ENCODE results near the gene IKZF4. TPM values are rescaled to one million over a fixed set of nuclear protein-coding genes. Genes with fewer than 3 reads are reported as not detected.

IKZF4 gene
- total RNA-seq, 1 experiment from 2014 or later = 13.9 TPM

GRCh38 chr12:56084958-56085543, 64.2 kb downstream of the IKZF4 start:
- peaks cover 7% of the 10 kb centered on the region; the same call in 1 of the 2 replicates for H3K79me2 ChIP-seq (ENCODE audit: insufficient read depth, low read length)
- peak; percentile 76 for DNase-seq
- H2BK5ac ChIP-seq (ENCODE audit: insufficient read length, low read length) = no peak overlapping the region
- H3T11ph ChIP-seq (ENCODE audit: low read length) = no peak overlapping the region
- no peak overlapping the region for H2BK20ac ChIP-seq (ENCODE audit: low read depth, low read length, poor library complexity, severe bottlenecking)
- Mint-ChIP-seq H3K27ac (peak overlapping the region in 1 of 3 experiments; percentile 42; a peak in 2 of 7 replicates), H3K36me3 (ENCODE audit: insufficient read depth in 1 of 3, low read depth in 3 of 3) (peaks cover 30 to 63% (median 60%) of the 10 kb centered on the region in 3 experiments), H3K9me3 (no peaks in the 10 kb centered on the region), H3K27me3 (ENCODE audit: low read depth) (no peaks in the 10 kb centered on the region), H3K4me1 (peaks cover 14 to 18% of the 10 kb centered on the region in 2 experiments), H3K4me3 (peak overlapping the region in 1 of 2 experiments; percentile 40; a peak in 1 of 5 replicates)
- H4K5ac ChIP-seq (ENCODE audit: insufficient read length, low read depth, low read length) = no peak overlapping the region
- WGBS (ENCODE audit: extremely low coverage, insufficient read length, low lambda C conversion rate) = no CpG with 5 or more reads among the region's 15 CpGs
- H3K79me1 ChIP-seq (ENCODE audit: insufficient read depth, low read depth, low read length, poor library complexity, severe bottlenecking) = no peaks in the 10 kb centered on the region
- H3K14ac ChIP-seq (ENCODE audit: insufficient read depth, low read length) = no peak overlapping the region
- H3K18ac ChIP-seq (ENCODE audit: insufficient read length, low read depth, low read length) = no peak overlapping the region
- no peaks in the 10 kb centered on the region for H3K9me3 ChIP-seq (ENCODE audit: control insufficient read depth, low read depth, low read length)
- H3K27me3 ChIP-seq (ENCODE audit: insufficient read depth, low read length) = no peaks in the 10 kb centered on the region; the same call in 1 of the 2 replicates
- H4K91ac ChIP-seq (ENCODE audit: insufficient read length, low read depth, low read length) = no peak overlapping the region
- no peak overlapping the region for H2BK15ac ChIP-seq (ENCODE audit: low read depth, low read length)
- H2BK12ac ChIP-seq (ENCODE audit: insufficient read length, low read depth, low read length) = no peak overlapping the region
- H3K27ac ChIP-seq (ENCODE audit: insufficient read length, low read depth, low read length) = no peak overlapping the region
- no peak overlapping the region for H2AK5ac ChIP-seq (ENCODE audit: insufficient read length, low read length)
- H3K56ac ChIP-seq (ENCODE audit: insufficient read length, low read depth, low read length) = no peak overlapping the region
- peaks cover 8% of the 10 kb centered on the region for H3K23me2 ChIP-seq (ENCODE audit: insufficient read length, low read depth, low read length, poor library complexity, severe bottlenecking)
- H4K8ac ChIP-seq (replicated peaks; ENCODE audit: insufficient read length, low read depth, low read length) = no peak overlapping the region
- TF ChIP-seq, protein P1, sequence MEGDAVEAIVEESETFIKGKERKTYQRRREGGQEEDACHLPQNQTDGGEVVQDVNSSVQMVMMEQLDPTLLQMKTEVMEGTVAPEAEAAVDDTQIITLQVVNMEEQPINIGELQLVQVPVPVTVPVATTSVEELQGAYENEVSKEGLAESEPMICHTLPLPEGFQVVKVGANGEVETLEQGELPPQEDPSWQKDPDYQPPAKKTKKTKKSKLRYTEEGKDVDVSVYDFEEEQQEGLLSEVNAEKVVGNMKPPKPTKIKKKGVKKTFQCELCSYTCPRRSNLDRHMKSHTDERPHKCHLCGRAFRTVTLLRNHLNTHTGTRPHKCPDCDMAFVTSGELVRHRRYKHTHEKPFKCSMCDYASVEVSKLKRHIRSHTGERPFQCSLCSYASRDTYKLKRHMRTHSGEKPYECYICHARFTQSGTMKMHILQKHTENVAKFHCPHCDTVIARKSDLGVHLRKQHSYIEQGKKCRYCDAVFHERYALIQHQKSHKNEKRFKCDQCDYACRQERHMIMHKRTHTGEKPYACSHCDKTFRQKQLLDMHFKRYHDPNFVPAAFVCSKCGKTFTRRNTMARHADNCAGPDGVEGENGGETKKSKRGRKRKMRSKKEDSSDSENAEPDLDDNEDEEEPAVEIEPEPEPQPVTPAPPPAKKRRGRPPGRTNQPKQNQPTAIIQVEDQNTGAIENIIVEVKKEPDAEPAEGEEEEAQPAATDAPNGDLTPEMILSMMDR (conservative IDR thresholded peaks at IDR 0.05) = peak; percentile 79
- H2BK120ac ChIP-seq (ENCODE audit: low read depth, low read length, poor library complexity, severe bottlenecking) = no peak overlapping the region
- H3K4me2 ChIP-seq (ENCODE audit: insufficient read depth, insufficient read length, low read length) = no peak overlapping the region
- H2AFZ ChIP-seq (ENCODE audit: low read length) = no peak overlapping the region
- no peak overlapping the region for H3K4ac ChIP-seq (ENCODE audit: low read depth, low read length)
- H3K9ac ChIP-seq (ENCODE audit: extremely low read depth, insufficient read length, low read length) = no peak overlapping the region
- H4K20me1 ChIP-seq (ENCODE audit: control insufficient read depth, insufficient read depth, insufficient read length) = no peaks in the 10 kb centered on the region
- H3K23ac ChIP-seq (ENCODE audit: insufficient read length, low read depth, low read length) = no peak overlapping the region
- 0 out of 2 replicates have a peak, but pooled peaks cover 4% of the 10 kb centered on the region for H3K4me1 ChIP-seq (ENCODE audit: insufficient read depth, low read length)
